ENCODE measurements around the gene IFT25.

DNA sequence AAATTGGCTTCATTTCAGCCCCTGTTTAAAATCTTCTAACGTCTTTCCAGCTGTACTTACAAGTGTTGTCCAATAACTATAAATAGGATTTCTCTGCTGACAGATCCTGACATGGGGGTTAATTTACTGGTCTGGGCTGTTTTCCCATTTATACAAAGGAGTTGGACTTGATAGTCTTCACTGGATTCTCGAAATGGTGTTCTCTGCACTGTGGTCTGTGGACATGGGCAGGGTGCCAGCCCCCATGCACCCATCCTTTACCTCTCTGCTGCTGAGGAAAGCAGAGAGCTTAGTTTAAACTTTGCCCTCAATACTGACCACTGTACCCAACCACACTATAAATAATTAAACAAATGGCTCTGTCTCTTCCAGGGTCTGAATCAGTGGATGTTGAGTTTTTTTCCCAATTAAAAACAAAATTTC lies 46.3 kb downstream of the IFT25 start:
- TF ChIP-seq GATA3 (IDR thresholded peaks at IDR 0.05; ENCODE audit: low read depth, low read length) (no peak), GATA2 (IDR thresholded peaks at IDR 0.05; ENCODE audit: low read depth, low read length) (no peak)
